Panc1 (cell line): ENCODE measurements around the gene MAP4K4.

Experiments used
- POLR2AphosphoS5 ChIP-seq: IDR thresholded peaks from 2 replicates; pipeline ENCODE4 v1.6.1; 2012; ENCODE audit warnings: mild to moderate bottlenecking, low read depth, low read length, moderate library complexity
- SIN3A ChIP-seq: IDR thresholded peaks from 2 replicates; pipeline ENCODE4 v1.6.1; 2012; ENCODE audit warnings: low read depth, mild to moderate bottlenecking, low read length, moderate library complexity, borderline replicate concordance; ENCODE audit not compliant: insufficient read depth
- TCF7L2 ChIP-seq: IDR thresholded peaks from 2 replicates; pipeline ENCODE4 v1.6.1; 2011; ENCODE audit warnings: mild to moderate bottlenecking, low read depth, low read length, inconsistent platforms
- TF ChIP-seq, protein P1 (sequence below): fragments of 450-650 bp; IDR thresholded peaks from 2 replicates; pipeline ENCODE4 v1.5.1; 2017; ENCODE audit warnings: mild to moderate bottlenecking
- TF ChIP-seq, protein P2 (sequence below), 2 experiments: IDR thresholded peaks; 2 replicates each; pipeline ENCODE4 v1.6.1; 2011 to 2012; ENCODE audit warnings: low read depth in 2 of 2, control low read depth in 1 of 2, low read length in 1 of 2, mild to moderate bottlenecking in 1 of 2, moderate library complexity in 1 of 2; ENCODE audit not compliant: insufficient read depth in 1 of 2

GRCh38 chr2:101736861-101737291, 39.4 kb downstream of the MAP4K4 start:
- TF ChIP-seq, protein P1, sequence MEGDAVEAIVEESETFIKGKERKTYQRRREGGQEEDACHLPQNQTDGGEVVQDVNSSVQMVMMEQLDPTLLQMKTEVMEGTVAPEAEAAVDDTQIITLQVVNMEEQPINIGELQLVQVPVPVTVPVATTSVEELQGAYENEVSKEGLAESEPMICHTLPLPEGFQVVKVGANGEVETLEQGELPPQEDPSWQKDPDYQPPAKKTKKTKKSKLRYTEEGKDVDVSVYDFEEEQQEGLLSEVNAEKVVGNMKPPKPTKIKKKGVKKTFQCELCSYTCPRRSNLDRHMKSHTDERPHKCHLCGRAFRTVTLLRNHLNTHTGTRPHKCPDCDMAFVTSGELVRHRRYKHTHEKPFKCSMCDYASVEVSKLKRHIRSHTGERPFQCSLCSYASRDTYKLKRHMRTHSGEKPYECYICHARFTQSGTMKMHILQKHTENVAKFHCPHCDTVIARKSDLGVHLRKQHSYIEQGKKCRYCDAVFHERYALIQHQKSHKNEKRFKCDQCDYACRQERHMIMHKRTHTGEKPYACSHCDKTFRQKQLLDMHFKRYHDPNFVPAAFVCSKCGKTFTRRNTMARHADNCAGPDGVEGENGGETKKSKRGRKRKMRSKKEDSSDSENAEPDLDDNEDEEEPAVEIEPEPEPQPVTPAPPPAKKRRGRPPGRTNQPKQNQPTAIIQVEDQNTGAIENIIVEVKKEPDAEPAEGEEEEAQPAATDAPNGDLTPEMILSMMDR = no peak
- TF ChIP-seq, protein P2, sequence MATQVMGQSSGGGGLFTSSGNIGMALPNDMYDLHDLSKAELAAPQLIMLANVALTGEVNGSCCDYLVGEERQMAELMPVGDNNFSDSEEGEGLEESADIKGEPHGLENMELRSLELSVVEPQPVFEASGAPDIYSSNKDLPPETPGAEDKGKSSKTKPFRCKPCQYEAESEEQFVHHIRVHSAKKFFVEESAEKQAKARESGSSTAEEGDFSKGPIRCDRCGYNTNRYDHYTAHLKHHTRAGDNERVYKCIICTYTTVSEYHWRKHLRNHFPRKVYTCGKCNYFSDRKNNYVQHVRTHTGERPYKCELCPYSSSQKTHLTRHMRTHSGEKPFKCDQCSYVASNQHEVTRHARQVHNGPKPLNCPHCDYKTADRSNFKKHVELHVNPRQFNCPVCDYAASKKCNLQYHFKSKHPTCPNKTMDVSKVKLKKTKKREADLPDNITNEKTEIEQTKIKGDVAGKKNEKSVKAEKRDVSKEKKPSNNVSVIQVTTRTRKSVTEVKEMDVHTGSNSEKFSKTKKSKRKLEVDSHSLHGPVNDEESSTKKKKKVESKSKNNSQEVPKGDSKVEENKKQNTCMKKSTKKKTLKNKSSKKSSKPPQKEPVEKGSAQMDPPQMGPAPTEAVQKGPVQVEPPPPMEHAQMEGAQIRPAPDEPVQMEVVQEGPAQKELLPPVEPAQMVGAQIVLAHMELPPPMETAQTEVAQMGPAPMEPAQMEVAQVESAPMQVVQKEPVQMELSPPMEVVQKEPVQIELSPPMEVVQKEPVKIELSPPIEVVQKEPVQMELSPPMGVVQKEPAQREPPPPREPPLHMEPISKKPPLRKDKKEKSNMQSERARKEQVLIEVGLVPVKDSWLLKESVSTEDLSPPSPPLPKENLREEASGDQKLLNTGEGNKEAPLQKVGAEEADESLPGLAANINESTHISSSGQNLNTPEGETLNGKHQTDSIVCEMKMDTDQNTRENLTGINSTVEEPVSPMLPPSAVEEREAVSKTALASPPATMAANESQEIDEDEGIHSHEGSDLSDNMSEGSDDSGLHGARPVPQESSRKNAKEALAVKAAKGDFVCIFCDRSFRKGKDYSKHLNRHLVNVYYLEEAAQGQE (IDR thresholded peaks at IDR 0.05; ENCODE audit: insufficient read depth in 1 of 2, low read depth in 2 of 2, low read length in 1 of 2) = no peak
- TF ChIP-seq POLR2AphosphoS5 = no peak
- no peak for TF ChIP-seq TCF7L2
- TF ChIP-seq SIN3A = no peak
